ENCODE data around the gene SAMSN1. TPM values are rescaled to one million over a fixed set of nuclear protein-coding genes. Genes with fewer than 3 reads are reported as not detected.

SAMSN1 gene
- total and polyA plus RNA-seq, 2 of the 8 experiments (the other 6 are each of a cell fraction or from before 2014, with no cell fraction given), result 0.50 to 3.0 TPM

GRCh38 chr21:14585122-14585521 lies 39.0 kb upstream of the SAMSN1 start:
- Histone ChIP-seq H2BK5ac (ENCODE audit: low read depth, low read length) (no peak overlapping the region), H3K18ac (ENCODE audit: extremely low read depth, low read length) (no peak overlapping the region), H4K91ac (replicated peaks; ENCODE audit: insufficient read length, low read length) (no peak overlapping the region), H3K79me2 (ENCODE audit: control insufficient read depth in 1 of 2, insufficient read depth in 2 of 2, low read length in 2 of 2) (no peaks in the 10 kb centered on the region), H4K20me1 (replicated peaks in 1 of 2; ENCODE audit: control insufficient read depth in 1 of 2, insufficient read depth in 2 of 2, low read length in 2 of 2) (no peaks in the 10 kb centered on the region), H3K27ac (ENCODE audit: low read depth, low read length) (no peak overlapping the region), H3K9ac (replicated peaks in 1 of 4; ENCODE audit: extremely low read depth in 1 of 4, low read depth in 3 of 4, low read length in 3 of 4) (no peak overlapping the region), H3K23ac (ENCODE audit: insufficient read length) (no peak overlapping the region), H3K14ac (ENCODE audit: insufficient read length) (no peak overlapping the region), H2BK120ac (replicated peaks; ENCODE audit: low read depth, low read length) (no peak overlapping the region), H3K4me2 (ENCODE audit: insufficient read depth in 1 of 2, low read depth in 2 of 2, low read length in 2 of 2) (no peak overlapping the region), H2AFZ (ENCODE audit: low read length) (0 out of 2 replicates have a peak overlapping the region, but pooled peaks have one; percentile 3), H3K36me3 (ENCODE audit: control insufficient read depth in 2 of 4, insufficient read depth in 4 of 4, low read length in 3 of 4) (no peaks in the 10 kb centered on the region), H2BK15ac (ENCODE audit: low read length) (no peak overlapping the region), H3K56ac (replicated peaks; ENCODE audit: insufficient read length, low read depth, low read length) (no peak overlapping the region), H4K5ac (ENCODE audit: insufficient read length, low read depth, low read length) (no peak overlapping the region), H3K4me3 (ENCODE audit: extremely low read depth in 1 of 4, insufficient read depth in 2 of 4, low read depth in 3 of 4, low read length in 4 of 4) (no peak overlapping the region), H2BK20ac (ENCODE audit: low read length) (no peak overlapping the region), H3K79me1 (ENCODE audit: low read depth, low read length) (no peaks in the 10 kb centered on the region), H2BK12ac (ENCODE audit: low read depth, low read length) (no peak overlapping the region), H3K27me3 (replicated peaks in 1 of 4; ENCODE audit: control insufficient read depth in 3 of 4, extremely low read depth in 1 of 4, insufficient read depth in 3 of 4, low read length in 3 of 4) (no peaks in the 10 kb centered on the region), H4K8ac (ENCODE audit: extremely low read depth, insufficient read depth, low read length) (no peak overlapping the region), H2AK5ac (ENCODE audit: low read depth, low read length) (no peak overlapping the region), H3K4me1 (replicated peaks in 1 of 4; ENCODE audit: control insufficient read depth in 3 of 4, insufficient read depth in 4 of 4, low read length in 3 of 4) (no peaks in the 10 kb centered on the region), H3K4ac (replicated peaks; ENCODE audit: insufficient read length, low read depth, low read length) (no peak overlapping the region), H3K23me2 (ENCODE audit: low read depth, low read length) (no peaks in the 10 kb centered on the region), H3K9me3 (ENCODE audit: insufficient read depth in 2 of 2, low read depth in 1 of 2, low read length in 1 of 2) (no peaks in the 10 kb centered on the region; a peak in 1 of 4 replicates)
- POLR2A ChIA-PET (ENCODE audit: partially characterized antibody), result no interaction called here
- DNase-seq (ENCODE audit: low read depth in 1 of 2, low spot score in 2 of 2), result no peak
- 82% methylated on average over 1 of the region's 1 CpG; no CpG with 5 or more reads in 1 of the 2 experiments for WGBS, 2 experiments (ENCODE audit: extremely low coverage in 1 of 2, insufficient coverage in 1 of 2, insufficient read length in 1 of 2, insufficient replicate concordance in 2 of 2, low coverage in 1 of 2, low lambda C conversion rate in 2 of 2, missing lambda C conversion rate in 1 of 2)
- no peak for FAIRE-seq
- TF ChIP-seq EGR1 (IDR thresholded peaks at IDR 0.05; ENCODE audit: borderline replicate concordance, low read depth, low read length) (no peak), RFX5 (IDR thresholded peaks at IDR 0.05; ENCODE audit: borderline replicate concordance, low read depth, low read length) (no peak), PHF8 (conservative IDR thresholded peaks at IDR 0.05; ENCODE audit: low read depth, low read length) (no peak), JUN (IDR thresholded peaks at IDR 0.05; ENCODE audit: low read depth, low read length) (no peak), CTBP2 (IDR thresholded peaks at IDR 0.05; ENCODE audit: borderline replicate concordance, insufficient read depth, insufficient read length, low read length) (no peak), EP300 (IDR thresholded peaks at IDR 0.05; ENCODE audit: borderline replicate concordance in 1 of 2, low read depth in 2 of 2, low read length in 2 of 2) (no peak)
- CTCF ChIA-PET (ENCODE audit: partially characterized antibody), result no interaction called here

Data from H1 (cell line).